ENCODE data around the gene COPB1.

DNA sequence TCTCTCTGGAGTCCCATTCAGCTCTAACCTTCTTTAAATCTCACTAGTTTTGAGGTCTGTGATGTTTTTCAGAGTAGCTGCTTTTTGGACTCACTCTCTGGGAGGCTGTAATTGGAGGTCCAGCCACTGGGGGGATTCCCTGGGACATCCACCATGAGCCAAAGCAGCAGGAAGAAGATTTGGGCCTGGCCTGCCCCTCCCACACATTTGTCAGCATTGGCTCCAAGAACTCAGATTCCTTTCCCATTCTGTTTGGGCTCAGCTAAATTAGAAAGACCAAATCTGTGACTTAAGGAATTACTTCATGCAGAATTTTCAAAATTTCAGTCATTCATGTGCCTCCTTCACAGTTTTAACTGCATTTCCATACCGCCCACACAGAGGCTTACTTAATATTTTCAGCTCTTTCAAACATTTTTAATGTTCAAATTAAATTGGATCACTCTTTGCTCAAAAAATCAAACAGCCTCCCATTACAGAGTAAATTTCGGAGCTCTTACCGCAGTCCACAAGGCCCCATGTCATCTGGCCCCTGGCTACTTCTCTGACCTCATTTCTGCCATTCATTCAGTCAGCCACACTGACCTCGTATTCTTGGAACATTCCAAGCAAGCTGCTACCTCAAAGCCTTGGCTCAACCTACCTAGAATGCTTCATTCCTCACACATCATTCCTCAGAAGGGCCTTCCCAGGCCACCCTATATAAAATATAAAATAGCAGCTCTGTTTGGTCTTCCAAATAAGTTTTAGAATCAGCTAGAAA lies 86.1 kb downstream of the COPB1 start:
- no peak for TF ChIP-seq POLR2A (IDR thresholded peaks at IDR 0.05; ENCODE audit: low read length)
- no peak for TF ChIP-seq GATA1 (IDR thresholded peaks at IDR 0.05; ENCODE audit: low read depth, low read length)

All from erythroblast (primary cell).